Activated CD4-positive, CD25-positive, alpha-beta regulatory T cell treated with anti-CD3 and anti-CD28 coated beads, Interleukin-2, amount 50 U/mL, for 16 hours (primary cell): ENCODE data around the gene GJD3.

Experiments
- DNase-seq: peaks from one replicate; pipeline ENCODE4 v3.0.0-alpha.2; 2020; ENCODE audit warnings: low read depth, low spot score

Gene GJD3

DNA sequence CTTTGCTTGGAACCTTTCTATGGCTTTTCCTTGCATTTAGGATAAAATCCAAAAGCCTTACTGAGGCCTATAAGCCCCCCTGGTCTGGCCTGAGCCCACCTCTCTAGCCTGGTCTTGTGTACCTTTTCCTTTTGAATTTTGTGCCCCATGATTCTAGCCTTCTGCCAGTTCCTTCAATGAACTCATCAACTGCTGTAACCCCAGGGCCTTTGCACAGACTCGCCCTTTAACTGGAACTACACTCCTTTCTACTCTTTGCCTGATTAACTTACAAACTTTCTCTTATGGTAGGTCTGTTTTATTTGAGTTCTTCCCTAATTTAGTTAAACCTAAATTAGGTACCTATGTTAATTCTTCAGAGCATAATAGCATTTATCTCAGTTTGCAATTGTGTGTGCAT, 24.2 kb downstream of the GJD3 start:
- no peak for DNase-seq

DNA sequence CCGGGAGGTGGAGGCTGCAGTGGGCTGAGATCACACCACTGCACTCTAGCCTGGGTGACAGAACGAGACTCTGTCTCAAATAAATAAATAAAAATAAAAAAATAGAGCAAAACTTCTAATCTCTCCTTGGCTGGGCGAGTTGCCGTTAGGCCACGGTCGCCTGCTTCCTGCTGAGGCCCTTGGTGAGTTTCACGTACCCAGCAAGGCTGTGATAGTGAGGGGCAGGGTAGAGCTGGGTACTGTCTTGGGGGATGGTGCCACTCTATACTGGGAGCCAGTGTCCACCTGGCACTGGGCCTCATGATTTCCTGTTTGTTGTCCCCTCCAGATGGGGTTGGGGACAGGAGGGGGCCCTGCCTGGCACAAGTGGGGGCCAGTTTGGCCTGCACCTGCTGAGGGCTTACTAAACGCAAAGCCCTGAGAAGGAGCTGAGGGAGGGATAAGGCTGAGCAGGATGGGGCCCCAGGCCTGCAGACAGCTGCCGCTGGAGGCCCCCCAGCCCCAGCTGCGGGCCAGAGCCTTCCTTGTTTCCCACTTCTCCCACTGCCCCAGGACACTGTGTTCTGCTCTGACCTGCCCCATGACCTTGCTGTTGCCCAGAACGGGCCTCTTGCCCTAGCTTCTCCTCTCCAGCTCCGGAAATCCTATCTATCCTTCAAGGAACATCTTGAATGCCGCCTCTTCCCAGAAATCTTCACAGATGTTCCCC, 25.4 kb downstream of the GJD3 start:
- no peak for DNase-seq

DNA sequence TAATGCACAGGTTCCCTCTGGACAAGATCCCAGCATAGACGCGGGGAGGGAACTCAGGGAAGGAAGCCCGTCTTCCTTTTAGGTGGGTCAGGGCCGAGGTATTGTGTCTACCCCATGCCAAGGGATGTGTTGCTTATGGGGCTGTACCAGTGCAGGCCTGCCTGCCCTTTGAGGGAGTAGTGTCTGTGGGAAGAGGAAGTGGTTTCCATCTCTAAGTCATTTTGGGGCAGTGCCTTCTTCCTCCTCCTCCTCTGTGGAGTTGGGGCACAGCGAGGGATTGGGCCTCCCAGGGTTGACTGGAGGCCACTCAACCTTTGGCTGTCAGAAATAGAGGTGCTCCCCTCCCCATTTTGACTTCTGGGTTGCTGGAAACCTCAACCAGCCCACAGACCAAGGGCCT, 26.5 kb downstream of the GJD3 start:
- no peak for DNase-seq

DNA sequence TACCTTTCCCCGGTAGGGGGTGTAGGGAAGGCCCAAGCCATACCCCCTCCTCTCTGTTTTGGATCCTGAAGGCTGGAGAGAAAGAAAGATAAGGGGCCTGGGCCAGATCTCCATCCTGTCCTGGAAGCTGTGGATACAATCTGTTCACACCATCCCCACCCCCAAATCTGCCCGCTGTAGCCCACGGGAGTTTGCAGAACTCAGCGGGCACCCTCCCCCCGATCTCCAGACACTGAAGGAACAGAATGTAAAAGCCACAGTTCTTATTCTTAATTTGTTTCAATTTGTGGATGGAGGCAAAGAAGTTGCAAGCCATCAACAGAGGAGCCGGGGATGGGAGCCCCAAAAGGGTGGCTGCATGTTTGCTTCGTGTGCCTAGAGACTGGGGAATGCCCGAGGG, 27.2 kb downstream of the GJD3 start:
- DNase-seq = no peak

DNA sequence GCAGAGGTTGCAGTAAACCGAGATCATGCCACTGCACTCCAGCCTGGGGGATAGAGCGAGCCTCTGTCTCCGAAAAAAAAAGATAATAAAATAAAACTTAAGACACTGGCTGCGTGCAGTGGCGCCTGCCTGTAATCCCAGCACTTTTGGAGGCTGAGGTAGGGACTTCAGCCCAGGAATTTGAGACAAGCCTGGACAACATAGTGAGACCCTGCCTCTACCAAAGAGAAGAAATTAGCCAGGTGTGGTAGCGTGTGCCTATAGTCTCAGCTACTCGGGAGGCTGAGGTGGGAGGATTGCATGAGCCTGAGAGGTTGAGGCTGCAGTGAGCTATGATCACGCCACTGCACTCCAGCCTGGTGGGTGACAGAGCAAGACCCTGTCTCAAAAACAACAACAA, 28.9 kb downstream of the GJD3 start:
- no peak for DNase-seq

DNA sequence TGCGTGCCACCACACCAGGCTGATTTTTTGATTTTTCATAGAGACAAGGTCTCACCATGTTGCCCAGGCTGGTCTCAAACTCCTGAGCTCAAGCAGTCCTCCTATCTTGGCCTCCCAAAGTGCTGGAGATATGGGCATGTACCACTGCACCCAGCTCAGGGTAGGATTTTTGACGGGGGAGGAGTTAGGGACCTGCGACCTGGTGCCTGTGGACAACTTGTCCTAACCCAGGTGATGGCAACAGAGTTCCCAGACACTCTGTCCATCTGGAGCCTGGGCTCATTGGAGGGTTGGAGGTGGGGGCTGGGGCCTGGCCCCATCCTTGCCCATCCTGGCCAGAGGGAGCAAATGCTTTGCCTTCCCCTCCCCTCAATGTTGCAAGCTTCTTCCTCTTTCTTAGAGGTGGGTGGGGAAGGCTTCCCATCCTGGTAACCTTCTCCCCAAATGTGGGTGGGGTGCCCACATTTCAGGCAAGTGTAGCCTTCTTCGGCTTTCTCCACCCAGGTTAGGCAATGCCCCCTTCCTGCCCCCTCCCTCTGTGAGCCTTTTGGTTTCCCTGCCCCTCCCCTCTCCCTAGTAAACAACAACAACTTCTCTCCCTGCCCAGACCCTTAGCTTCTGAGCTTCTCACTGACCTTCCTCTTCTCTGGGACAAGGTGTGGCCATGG, 30.6 kb downstream of the GJD3 start:
- no peak for DNase-seq

DNA sequence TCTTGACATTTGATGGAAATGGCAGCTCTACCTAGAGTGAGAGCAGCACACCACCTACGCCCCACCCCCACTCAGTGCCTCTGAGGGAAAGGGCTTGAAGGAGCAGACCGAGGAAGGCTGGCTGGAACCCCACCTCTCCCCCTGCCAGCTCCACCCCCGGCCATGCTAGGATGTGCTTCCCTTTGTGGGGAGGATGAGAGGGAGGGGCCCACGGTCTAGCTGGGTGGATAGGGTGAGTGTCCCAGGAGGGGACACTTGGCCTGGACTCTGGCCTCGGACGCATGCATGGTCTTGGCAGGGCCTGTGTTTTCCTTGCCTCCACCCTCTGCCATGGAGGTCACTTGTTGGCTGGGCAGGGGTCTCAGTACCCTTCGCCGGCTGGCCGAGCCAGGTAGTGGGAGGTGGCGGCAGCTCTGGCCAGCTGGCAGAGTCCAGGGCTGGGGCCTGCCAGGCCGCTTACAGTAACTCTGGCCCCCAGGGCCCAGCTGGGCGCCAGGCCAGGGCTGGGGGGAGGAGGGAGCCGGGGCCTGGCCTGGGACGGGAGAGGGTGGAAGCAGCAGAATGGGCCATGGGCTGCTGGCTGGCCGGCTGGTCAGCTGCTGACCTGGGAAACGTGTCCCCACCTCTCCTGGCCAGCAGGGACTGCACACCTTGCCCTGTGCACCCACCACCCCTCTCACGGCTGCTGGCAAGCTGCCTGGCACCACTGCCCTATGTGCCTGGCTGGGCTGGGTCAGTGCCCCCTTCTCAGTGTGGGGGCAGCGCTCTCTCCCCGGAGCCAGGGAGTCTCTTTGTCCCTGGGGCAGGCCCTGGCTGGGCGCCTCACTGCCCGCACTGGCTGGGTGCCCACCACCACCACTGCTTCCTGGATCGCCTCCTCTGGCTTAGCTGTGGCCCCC, 32.5 kb downstream of the GJD3 start:
- DNase-seq = no peak

DNA sequence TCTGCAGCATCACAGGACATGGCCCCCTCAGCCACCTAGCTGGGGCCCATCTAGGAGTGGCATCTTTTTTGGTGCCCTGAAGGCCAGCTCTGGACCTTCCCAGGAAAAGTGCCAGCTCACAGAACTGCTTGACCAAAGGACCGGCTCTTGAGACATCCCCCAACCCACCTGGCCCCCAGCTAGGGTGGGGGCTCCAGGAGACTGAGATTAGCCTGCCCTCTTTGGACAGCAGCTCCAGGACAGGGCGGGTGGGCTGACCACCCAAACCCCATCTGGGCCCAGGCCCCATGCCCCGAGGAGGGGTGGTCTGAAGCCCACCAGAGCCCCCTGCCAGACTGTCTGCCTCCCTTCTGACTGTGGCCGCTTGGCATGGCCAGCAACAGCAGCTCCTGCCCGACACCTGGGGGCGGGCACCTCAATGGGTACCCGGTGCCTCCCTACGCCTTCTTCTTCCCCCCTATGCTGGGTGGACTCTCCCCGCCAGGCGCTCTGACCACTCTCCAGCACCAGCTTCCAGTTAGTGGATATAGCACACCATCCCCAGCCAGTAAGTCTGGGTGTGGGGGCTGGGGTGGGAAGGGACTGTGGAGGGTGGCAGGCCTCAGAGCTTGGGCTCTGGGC, 33.6 kb downstream of the GJD3 start:
- DNase-seq = no peak

DNA sequence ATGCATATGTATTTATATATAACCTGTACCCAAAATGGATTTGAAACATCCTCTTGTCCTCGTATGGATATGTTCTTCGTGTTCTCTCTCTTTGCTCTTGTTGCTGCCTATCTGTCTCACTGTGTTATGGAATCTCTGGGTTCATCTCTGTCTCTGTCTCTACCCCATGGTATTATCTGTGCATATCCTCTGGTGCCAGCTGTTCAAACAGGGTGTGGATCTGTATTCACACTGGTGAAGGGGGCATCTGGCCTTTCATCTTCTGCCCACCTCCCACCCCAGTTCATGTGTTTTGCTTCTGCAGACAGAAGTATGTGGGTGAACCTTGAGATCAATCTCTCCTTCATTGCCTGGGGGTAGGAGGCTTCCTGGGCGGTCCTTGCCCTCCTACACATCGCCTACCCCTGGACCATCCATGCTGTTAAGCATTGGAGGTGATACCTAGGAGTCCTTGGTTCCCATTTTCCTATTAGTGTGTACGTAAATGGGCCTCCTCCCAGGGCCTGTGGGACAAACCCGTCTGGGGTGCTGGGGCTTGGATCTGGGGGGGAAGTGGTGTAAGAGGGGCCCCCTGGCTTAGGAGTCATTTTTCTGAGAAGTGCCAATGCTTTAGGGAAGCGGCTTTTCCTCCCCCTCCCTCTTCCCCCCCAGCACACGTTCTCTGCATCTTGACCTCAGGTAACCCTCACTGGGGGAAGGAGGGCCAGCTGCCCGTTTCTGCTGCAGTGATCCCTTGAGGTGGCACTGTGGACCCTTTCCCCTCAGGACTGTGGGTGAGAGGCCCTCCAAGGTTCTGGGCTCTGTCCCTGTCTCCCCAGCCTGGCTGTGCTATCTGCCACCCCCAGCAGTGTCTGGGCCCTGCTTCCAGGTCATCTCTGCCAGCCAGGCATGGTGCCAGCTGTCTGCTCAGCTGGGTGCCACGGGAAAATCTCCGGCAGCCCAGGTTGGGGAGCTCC, 34.4 kb downstream of the GJD3 start:
- no peak for DNase-seq

DNA sequence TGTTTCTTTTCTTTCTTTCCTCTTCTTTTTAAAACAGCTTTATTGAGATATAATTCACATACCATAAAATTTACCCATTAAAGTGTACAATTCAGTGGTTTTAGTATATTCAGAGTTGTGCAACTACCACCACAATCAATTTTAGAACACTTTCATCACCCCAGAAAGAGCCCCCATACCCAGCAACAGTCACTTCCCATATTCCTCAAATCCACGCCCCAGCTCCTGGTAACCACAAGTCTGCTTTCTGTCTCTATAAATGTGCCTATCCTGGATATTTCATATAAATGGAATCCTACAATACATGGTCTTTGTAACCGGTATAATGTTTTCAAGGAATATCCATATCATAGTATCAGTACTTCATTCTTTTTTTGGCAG, 36.2 kb downstream of the GJD3 start:
- DNase-seq = no peak

DNA sequence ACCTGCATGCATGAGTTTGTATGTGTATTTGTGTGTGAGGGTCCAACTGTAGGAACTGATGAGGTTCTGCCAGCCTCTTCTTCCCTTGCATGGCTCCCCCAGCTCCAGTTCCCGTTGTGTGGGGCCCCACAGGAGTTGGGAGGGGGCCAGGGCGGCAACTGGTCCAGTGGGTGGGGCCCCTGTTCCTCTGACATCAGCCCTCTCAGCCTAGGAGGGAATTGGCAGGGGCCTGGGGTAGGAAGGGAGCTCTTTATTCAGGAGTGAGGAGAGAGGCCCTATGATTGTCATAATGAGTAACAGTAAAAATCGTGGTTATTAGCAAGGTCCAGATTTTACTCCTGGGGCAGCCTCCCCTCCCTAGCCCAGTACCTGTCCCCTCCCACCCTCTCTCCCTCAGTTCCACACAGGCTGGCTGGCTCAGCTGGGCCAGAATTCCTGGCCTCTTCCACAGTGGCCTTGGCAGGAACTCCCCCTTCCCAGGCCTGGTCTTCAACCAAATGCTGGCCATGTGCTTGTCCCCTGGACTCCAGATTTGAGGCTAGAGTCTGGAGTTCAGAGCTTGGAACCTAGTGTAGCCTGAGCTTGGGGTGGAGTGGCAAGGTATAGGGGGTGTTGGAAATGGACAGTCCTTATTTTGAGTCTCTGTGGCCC, 36.7 kb downstream of the GJD3 start:
- DNase-seq = no peak

DNA sequence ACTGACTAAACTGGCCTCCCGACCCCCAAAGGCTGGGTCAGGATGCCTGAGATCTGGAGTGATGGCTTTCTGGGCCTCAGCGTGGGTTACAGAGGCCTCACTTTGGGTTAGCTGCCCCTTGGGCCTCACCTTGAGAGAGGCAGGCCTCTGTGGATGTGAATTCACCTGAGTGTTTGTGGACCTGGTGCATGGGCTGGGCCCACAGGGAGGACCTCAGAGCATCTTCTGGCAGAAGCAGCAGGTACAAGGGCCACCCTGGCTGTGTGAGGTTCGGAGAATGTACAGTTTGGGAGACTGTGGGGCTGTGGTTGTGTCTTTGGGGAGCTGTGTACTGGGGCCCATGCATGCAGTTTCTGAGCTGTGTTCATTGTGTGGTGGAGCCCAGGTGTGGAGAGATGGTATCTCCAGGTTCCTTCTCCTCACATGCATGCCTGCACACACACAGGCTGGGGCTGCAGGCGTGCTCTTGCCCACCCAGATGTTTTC, 37.2 kb downstream of the GJD3 start:
- no peak for DNase-seq

DNA sequence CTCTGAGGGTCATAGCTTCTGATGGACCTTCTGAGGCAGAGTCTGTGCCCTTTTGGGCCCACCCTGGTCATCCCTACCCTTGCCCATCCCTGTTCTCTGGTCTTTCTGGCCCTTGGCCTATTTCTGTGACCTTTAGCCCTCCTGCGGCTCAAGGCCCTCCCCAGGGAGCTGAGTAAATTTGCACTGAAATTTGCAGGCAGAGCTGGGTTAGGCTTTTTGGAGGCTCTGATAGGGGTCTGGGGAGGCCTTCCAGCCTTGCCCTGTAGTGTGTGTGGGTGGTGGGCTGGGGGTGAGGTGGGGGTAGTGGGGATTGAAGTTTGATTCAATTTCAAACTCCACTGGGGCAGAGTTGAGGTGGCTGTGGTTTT, 37.7 kb downstream of the GJD3 start:
- DNase-seq = no peak

DNA sequence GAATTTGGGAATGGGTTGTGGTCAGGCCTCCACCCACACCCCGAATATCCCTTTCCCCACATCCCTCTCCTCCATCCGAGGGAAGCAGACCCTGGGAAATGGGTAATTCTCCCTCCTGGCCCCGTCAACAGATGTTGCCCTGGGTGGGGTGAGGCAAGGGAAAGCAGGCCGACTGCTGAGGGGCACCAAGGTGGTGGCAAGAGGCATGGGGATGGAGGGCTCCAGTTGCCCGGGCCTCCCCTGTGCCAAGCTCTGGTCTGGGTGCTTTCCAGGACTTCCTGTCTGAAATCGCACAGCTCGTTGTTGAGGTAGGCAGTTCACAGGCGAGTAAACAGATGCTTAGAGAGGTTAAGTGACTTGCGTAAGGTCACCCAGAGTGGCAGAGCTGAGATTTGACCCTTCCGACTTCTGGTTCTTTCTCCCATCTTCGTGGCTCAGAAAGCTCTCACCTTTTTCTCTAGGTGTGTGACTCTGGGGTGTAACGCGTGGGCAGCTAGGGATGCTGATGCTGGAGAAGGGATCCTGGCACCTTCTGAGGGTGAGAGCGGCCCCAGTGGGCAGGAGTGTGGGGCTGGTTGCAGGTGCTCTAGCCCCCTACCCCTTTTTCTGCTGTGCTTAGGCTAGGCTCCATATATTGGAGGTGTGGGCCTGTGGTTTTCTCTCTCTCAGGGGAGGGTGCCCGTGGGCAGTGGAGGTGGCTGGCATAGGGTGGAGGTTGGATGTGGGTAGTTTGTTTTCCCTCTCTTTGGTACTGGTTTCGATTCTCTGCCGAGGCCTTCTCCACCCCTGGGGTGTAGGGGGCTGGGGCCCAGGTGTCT, 38.3 kb downstream of the GJD3 start:
- DNase-seq = no peak

DNA sequence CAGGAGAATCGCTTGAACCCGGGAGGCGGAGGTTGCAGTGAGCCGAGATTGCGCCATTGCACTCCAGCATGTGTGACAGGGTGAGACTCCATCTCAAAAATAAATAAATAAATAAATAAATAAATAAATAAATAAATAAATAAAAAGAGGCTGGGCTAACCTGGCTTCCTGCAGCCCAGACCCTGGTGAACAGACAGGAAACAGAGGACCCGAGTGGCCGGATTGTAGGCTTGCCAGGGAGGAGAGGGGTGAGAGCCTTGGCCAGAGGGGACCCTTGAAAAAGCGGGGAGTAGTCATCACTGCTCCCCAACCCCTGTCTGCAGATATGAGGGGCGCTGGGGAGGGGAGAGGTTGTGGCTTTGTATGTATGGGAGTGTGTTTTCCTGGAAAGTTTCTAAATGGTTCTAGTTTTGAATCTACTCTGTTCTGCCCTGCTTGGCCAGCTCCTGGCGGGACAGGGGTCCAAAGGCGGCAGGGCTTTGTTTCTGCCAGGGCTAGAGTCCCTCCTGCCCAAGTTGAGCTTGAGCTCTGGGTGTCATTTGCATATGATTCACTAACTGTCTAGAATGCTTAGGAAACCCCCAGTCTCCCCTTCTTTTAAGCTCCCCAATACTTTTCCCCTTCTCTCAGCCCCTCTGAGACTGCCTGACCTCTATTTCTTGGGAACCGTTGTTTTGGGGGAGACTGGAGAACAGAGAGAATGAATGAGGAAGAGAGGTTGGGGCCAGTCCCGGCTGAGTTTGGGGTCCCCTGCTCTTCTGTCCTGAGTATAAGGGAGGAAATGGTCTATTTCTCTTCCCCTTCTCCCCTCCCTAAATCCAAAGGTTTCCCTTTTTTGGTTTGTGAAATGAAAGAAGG, 39.2 kb downstream of the GJD3 start:
- no peak for DNase-seq

DNA sequence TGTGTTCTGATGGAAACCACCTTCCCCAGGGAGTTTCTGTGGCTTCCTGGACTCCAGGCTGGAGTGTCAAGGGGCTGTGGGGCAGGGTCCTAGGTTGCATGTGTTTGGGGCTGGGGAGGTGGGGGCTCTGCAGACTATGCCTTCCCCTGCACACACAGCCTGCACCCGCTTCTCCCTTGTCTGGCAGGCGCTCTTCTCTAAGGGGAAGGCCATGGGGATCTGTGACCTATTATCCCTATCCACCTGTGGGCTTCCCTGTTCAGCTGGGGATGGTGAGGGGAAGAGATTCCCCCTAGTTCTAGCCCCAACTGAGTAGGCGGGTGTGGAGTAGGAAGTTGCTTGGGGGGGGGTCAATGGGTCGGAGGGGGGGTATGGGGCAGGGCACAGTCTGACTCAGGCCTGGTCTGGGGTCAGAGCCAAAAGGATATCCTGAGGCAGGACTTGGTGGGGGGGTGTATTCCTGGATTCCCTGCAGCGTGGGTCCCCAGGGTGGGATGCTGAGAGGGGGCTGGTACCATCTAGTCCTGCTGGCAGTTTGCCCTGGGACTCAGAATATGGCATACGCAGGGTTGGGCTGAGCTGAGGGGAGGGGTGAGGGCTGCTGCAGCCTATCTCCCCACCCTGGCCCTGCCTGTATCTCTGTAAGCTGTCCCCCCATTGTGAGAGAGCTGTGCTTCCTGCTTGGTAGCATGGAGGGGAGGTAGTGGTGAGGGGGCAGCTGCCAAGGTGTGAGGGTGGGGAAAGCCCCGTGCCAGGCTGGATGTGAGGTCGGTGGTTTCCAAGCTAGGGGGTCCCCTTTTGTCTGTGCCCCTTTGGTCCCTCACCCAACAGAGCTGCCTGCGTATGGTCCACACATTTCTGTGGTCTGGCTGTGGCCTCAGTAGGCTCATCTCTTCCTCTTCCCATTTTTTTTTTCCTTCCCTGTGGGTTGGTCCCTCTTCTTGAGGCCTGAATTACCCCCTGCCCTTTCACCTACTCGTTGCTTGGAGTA, 40.9 kb downstream of the GJD3 start:
- DNase-seq = no peak
